ENCODE data around the gene FAM83F.

DNA sequence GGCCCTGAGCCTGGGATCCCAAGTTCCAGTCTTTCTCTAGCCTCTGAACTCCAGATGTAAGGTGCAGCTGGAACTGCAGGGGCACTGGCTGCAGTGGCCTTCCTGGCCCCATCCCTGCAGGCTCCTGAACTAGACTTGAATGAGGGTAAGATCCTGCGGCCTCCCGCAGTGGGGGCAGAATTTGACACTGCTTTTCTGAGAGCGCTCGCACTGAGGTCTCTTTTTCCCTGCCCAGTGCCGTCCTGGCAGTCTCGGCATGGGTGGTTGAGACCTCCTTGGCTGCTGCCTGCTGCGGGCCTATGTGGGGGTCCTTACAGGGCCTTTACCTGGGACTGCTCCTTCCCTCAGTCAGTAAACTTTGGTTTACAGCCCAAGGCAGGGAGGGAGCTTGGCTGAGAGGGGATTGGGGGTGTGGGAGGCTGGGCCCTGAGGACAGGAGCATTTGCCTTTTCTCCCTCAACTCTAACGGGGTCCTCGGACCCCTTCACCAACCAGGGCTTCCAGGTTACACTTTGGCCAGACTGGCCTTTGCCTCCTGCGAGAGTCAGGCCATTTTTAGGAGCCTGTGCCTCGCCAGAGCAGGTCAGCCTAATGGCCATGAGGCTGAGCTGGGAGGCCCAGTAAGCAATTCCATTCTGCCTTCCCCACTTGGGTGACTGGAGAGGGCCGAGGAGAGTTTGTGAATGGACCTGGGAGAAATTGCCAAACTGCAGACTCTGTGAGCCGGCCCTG, 35.4 kb downstream of the FAM83F start:
- TF ChIP-seq, protein P1, sequence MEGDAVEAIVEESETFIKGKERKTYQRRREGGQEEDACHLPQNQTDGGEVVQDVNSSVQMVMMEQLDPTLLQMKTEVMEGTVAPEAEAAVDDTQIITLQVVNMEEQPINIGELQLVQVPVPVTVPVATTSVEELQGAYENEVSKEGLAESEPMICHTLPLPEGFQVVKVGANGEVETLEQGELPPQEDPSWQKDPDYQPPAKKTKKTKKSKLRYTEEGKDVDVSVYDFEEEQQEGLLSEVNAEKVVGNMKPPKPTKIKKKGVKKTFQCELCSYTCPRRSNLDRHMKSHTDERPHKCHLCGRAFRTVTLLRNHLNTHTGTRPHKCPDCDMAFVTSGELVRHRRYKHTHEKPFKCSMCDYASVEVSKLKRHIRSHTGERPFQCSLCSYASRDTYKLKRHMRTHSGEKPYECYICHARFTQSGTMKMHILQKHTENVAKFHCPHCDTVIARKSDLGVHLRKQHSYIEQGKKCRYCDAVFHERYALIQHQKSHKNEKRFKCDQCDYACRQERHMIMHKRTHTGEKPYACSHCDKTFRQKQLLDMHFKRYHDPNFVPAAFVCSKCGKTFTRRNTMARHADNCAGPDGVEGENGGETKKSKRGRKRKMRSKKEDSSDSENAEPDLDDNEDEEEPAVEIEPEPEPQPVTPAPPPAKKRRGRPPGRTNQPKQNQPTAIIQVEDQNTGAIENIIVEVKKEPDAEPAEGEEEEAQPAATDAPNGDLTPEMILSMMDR (optimal IDR thresholded peaks at IDR 0.05 in 1 of 3, IDR thresholded peaks at IDR 0.05 in 1 of 3, conservative IDR thresholded peaks at IDR 0.05 in 1 of 3; ENCODE audit: extremely low read depth in 1 of 3, insufficient read depth in 2 of 3, low read length in 3 of 3), result no peak
- TF ChIP-seq EZH2 (IDR thresholded peaks at IDR 0.05; ENCODE audit: low read length), result no peak
